GM12878 (cell line): ENCODE data around the gene ACSM5. TPM values are rescaled to one million over a fixed set of nuclear protein-coding genes. Genes with fewer than 3 reads are reported as not detected.

Source experiments
- ATAC-seq: fragments of 200-7000 bp; cut with Tn5 transposase; 3 replicates; pipeline ENCODE4 v1.9.1; 2020; ENCODE audit warnings: mild to moderate bottlenecking, moderate library complexity
- BruUV-seq: library from RNA; stranded (reverse); fragments of 400-500 nt; replicated peaks from 2 replicates; lab custom pipeline; 2021; lab: Mats Ljungman, UMichigan
- CTCF ChIA-PET: fragments of 300-600 bp; sonication (Branson Sonifier 250); formaldehyde crosslinking; extraction: SDS; loops from one replicate; lab custom pipeline; 2021; ENCODE audit warnings: inconsistent platforms; lab: Yijun Ruan, JAX
- POLR2A ChIA-PET: fragments of 350-600 bp; formaldehyde crosslinking; extraction: SDS; loops from one replicate; lab custom pipeline; 2021; ENCODE audit warnings: inconsistent platforms; lab: Charles Lee
- RAD21 ChIA-PET: fragments of 300-600 bp; sonication (Branson Sonifier 250); formaldehyde crosslinking; loops from one replicate; lab custom pipeline; 2023; ENCODE audit warnings: antibody characterized with exemption; ENCODE audit not compliant: unreplicated experiment; lab: Charles Lee
- SMC1A ChIA-PET: fragments of 300-600 bp; sonication (Branson Sonifier 250); formaldehyde crosslinking; loops from one replicate; lab custom pipeline; 2023; ENCODE audit not compliant: unreplicated experiment, uncharacterized antibody; lab: Charles Lee
- DNase-seq: peaks from one replicate; pipeline ENCODE4 v3.0.0-alpha.2; 2011; ENCODE audit warnings: low read depth, low spot score
- FAIRE-seq: peaks from 3 replicates; lab custom pipeline; 2011; peaks lifted over from hg19 to GRCh38; lab: Jason Lieb, UNC
- H2AFZ ChIP-seq: 2 replicates; pipeline ENCODE4 v1.6.0; 2011; ENCODE audit warnings: low read depth, low read length, control low read depth; ENCODE audit not compliant: control insufficient read depth
- H3K27ac ChIP-seq: 2 replicates; pipeline ENCODE4 v1.5.1; 2011; ENCODE audit warnings: control low read depth; ENCODE audit not compliant: control insufficient read depth, insufficient read depth
- H3K27me3 ChIP-seq, 2 experiments: replicated peaks in 1 of 2; 2 replicates each; pipeline versions ENCODE4 v1.6.0 to v1.6.1; 2011; ENCODE audit warnings: low read length in 1 of 2; ENCODE audit not compliant: control insufficient read depth in 2 of 2, insufficient read depth in 2 of 2
- H3K36me3 ChIP-seq, 2 experiments: 2 replicates each; pipeline ENCODE4 v1.5.1; 2011; ENCODE audit warnings: low read length in 1 of 2; ENCODE audit not compliant: control insufficient read depth in 2 of 2, insufficient read depth in 2 of 2
- H3K4me1 ChIP-seq: 2 replicates; pipeline ENCODE4 v1.6.1; 2011; ENCODE audit warnings: mild to moderate bottlenecking, low read length, moderate library complexity, mixed read lengths; ENCODE audit not compliant: control insufficient read depth, insufficient read depth
- H3K4me2 ChIP-seq: 2 replicates; pipeline ENCODE4 v1.6.0; 2011; ENCODE audit warnings: control low read depth; ENCODE audit not compliant: control insufficient read depth, insufficient read depth
- H3K4me3 ChIP-seq: fragments of 200-600 bp; sonication (generic); 2 replicates; pipeline ENCODE4 v1.5.1; 2016
- H3K79me2 ChIP-seq: 2 replicates; pipeline ENCODE4 v1.6.0; 2011; ENCODE audit warnings: low read length; ENCODE audit not compliant: control insufficient read depth, insufficient read depth
- H3K9ac ChIP-seq: 2 replicates; pipeline ENCODE4 v1.8.0; 2011; ENCODE audit warnings: low read length, control low read depth, mixed read lengths; ENCODE audit not compliant: control insufficient read depth, insufficient read depth
- H3K9me3 ChIP-seq: replicated peaks from 3 replicates; pipeline ENCODE4 v1.5.1; 2011; ENCODE audit warnings: mild to moderate bottlenecking, low read length; ENCODE audit not compliant: control insufficient read depth, insufficient read depth
- H4K20me1 ChIP-seq: 2 replicates; pipeline ENCODE4 v1.6.0; 2011; ENCODE audit not compliant: control insufficient read depth, insufficient read depth
- CREM ChIP-seq: IDR thresholded peaks from 2 replicates; pipeline ENCODE4 v1.6.1; 2014; ENCODE audit warnings: antibody characterized with exemption, low read depth
- ELK1 ChIP-seq: IDR thresholded peaks from 2 replicates; pipeline ENCODE4 v1.6.1; 2012; ENCODE audit warnings: low read depth, low read length, improper control_type of control experiment
- HDAC2 ChIP-seq: fragments of 200-600 bp; sonication (generic); IDR thresholded peaks from 2 replicates; pipeline ENCODE4 v1.6.1; 2017
- IKZF2 ChIP-seq, 2 experiments: fragments of 450-650 bp; IDR thresholded peaks; 2 replicates each; pipeline ENCODE4 v1.6.1; 2017; ENCODE audit warnings: mild to moderate bottlenecking in 2 of 2, moderate library complexity in 2 of 2
- JUNB ChIP-seq: IDR thresholded peaks from 2 replicates; pipeline ENCODE4 v1.6.1; 2016; ENCODE audit warnings: antibody characterized with exemption, mild to moderate bottlenecking
- KDM1A ChIP-seq: fragments of 200-600 bp; sonication (generic); IDR thresholded peaks from 2 replicates; pipeline ENCODE4 v1.6.1; 2016; ENCODE audit warnings: borderline replicate concordance
- MLLT1 ChIP-seq: fragments of 450-650 bp; IDR thresholded peaks from 2 replicates; pipeline ENCODE4 v1.6.1; 2016; ENCODE audit warnings: mild to moderate bottlenecking
- MTA3 ChIP-seq: IDR thresholded peaks from 2 replicates; pipeline ENCODE4 v1.6.1; 2012; ENCODE audit warnings: low read length, inconsistent platforms, borderline replicate concordance
- POU2F2 ChIP-seq: IDR thresholded peaks from 3 replicates; pipeline ENCODE4 v1.6.1; 2011; ENCODE audit warnings: low read depth, mild to moderate bottlenecking, low read length, borderline replicate concordance
- REST ChIP-seq: IDR thresholded peaks from 2 replicates; pipeline ENCODE4 v1.6.1; 2012; ENCODE audit warnings: mild to moderate bottlenecking, low read depth, low read length
- SREBF1 ChIP-seq: IDR thresholded peaks from 2 replicates; pipeline ENCODE4 v1.6.1; 2012; ENCODE audit warnings: mild to moderate bottlenecking, low read length
- TARDBP ChIP-seq: IDR thresholded peaks from 2 replicates; pipeline ENCODE4 v1.6.1; 2016; ENCODE audit warnings: borderline replicate concordance
- USF1 ChIP-seq: IDR thresholded peaks from 2 replicates; pipeline ENCODE4 v1.6.1; 2011; ENCODE audit warnings: borderline replicate concordance, low read depth, mild to moderate bottlenecking, moderate library complexity, mixed read lengths, low read length; ENCODE audit not compliant: insufficient read depth; ENCODE audit errors: extremely low read length
- ZNF274 ChIP-seq: IDR thresholded peaks from one replicate; pipeline ENCODE4 v1.8.0; 2011; ENCODE audit not compliant: insufficient read length, insufficient read depth
- WGBS: methylation state at CpG from one replicate; pipeline ENCODE4 v1.1.6; 2016; ENCODE audit warnings: low lambda C conversion rate; ENCODE audit not compliant: insufficient replicate concordance, insufficient coverage; ENCODE audit errors: missing lambda C conversion rate; 5-methylcytosine and 5-hydroxymethylcytosine counted together
- in situ Hi-C: fragments of 300-500 bp; cut with MboI; formaldehyde crosslinking; loops from 9 replicates; pipeline ENCODE4 v1.14.3; 2018; ENCODE audit warnings: mixed read lengths
- intact Hi-C: fragments of 100-400 bp; cut with micrococcal nuclease; formaldehyde crosslinking; loops from one replicate; pipeline ENCODE4 v1.14.2; 2022; ENCODE audit not compliant: unreplicated experiment
- polyA plus RNA-seq, 11 experiments: library from polyadenylated mRNA; depleted of rRNA in 4 of 11; unstranded in 6 of 11; stranded (reverse) in 5 of 11; fragments of >200 nt; fragmentation: Nextera tagmentation in 4 of 11; fragmentation: Illumina TruSeq in 1 of 11; extraction: Ambion mirVana in 4 of 11; extraction: Trizol in 1 of 11; gene quantifications; 1 replicate in 1 of 11; 2 replicates in 10 of 11; pipeline versions ENCODE4 v1.2.1 to v1.2.3, GENCODE V29; 2011 to 2016; ENCODE audit warnings: inconsistent platforms in 2 of 11, missing spikeins in 2 of 11, low read depth in 1 of 11
- total RNA-seq, 4 experiments: library from RNA; depleted of rRNA in 3 of 4; stranded (reverse); fragments of >200 nt in 3 of 4; fragmentation: Illumina TruSeq in 1 of 4; extraction: Trizol in 1 of 4; gene quantifications; 2 replicates each; pipeline versions ENCODE4 v1.2.1 to v1.2.3, GENCODE V29; 2013 to 2021
- TF ChIP-seq, protein P1 (sequence below): fragments of 450-650 bp; IDR thresholded peaks from 2 replicates; pipeline ENCODE4 v1.6.1; 2017; ENCODE audit warnings: antibody characterized with exemption, mild to moderate bottlenecking, moderate library complexity

ACSM5 gene
- total and polyA plus RNA-seq, 10 of the 15 experiments (the other 5 are each of a cell fraction or from before 2014, with no cell fraction given): 0.07 to 0.54 (median 0.26) TPM; not detected in 3

DNA sequence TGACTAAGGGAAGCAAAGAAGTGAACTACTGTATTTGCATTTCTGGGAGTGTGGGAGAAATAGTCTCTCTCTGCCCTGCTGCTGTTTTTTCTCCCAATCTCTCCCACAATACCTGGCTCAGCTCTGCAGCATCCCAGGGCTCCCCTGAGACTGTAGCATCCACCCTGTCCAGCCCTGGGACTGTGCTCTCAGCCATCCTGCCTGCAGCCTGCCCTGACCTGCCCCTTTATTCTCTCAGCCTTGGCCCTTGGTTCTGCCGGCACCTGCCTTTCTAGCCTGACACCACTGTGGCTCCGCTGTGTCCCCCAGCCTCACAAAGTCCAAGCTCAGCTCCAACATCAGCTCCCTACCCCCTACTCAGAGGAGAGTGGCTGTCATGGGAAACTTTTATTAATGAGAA lies 6.7 kb upstream of the ACSM5 start (continued):
- no peak for TF ChIP-seq IKZF2 (IDR thresholded peaks at IDR 0.05)
- no peak for TF ChIP-seq HDAC2
- no peak for TF ChIP-seq POU2F2
- TF ChIP-seq SREBF1: no peak

- ChIA-PET RAD21 (no interaction called here), CTCF (no interaction called here), POLR2A (no interaction called here), SMC1A (no interaction called here)
- Histone ChIP-seq H3K9me3 (no peaks in the 10 kb centered on the region), H3K79me2 (no peaks in the 10 kb centered on the region), H2AFZ (no peak within 1 kb of the TSS), H3K4me1 (no peaks in the 10 kb centered on the region), H3K27me3 (no peaks in the 10 kb centered on the region), H3K9ac (no peak within 1 kb of the TSS), H3K27ac (no peak within 1 kb of the TSS), H3K36me3 (no peaks in the 10 kb centered on the region), H3K4me2 (no peak within 1 kb of the TSS), H3K4me3 (no peak within 1 kb of the TSS), H4K20me1 (no peaks in the 10 kb centered on the region)
- in situ Hi-C loops: no loop called here
- DNase-seq (no peak), FAIRE-seq (no peak), ATAC-seq (no peak)
- 83% methylated on average over 2 of the region's 2 CpGs for WGBS
- BruUV-seq: no TSS peak
- intact Hi-C loops: no loop called here
- TF ChIP-seq JUNB: no peak
- no peak for TF ChIP-seq CREM
- no peak for TF ChIP-seq MTA3
- TF ChIP-seq ZNF274: no peak
- TF ChIP-seq IKZF2 (IDR thresholded peaks at IDR 0.05): no peak
- TF ChIP-seq MLLT1: no peak
- no peak for TF ChIP-seq USF1
- no peak for TF ChIP-seq ELK1
- no peak for TF ChIP-seq TARDBP
- no peak for TF ChIP-seq REST
- no peak for TF ChIP-seq KDM1A
- TF ChIP-seq, protein P1, sequence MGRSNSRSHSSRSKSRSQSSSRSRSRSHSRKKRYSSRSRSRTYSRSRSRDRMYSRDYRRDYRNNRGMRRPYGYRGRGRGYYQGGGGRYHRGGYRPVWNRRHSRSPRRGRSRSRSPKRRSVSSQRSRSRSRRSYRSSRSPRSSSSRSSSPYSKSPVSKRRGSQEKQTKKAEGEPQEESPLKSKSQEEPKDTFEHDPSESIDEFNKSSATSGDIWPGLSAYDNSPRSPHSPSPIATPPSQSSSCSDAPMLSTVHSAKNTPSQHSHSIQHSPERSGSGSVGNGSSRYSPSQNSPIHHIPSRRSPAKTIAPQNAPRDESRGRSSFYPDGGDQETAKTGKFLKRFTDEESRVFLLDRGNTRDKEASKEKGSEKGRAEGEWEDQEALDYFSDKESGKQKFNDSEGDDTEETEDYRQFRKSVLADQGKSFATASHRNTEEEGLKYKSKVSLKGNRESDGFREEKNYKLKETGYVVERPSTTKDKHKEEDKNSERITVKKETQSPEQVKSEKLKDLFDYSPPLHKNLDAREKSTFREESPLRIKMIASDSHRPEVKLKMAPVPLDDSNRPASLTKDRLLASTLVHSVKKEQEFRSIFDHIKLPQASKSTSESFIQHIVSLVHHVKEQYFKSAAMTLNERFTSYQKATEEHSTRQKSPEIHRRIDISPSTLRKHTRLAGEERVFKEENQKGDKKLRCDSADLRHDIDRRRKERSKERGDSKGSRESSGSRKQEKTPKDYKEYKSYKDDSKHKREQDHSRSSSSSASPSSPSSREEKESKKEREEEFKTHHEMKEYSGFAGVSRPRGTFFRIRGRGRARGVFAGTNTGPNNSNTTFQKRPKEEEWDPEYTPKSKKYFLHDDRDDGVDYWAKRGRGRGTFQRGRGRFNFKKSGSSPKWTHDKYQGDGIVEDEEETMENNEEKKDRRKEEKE: no peak
Measured at GRCh38 chr16:20404637-20405036, 4.7 kb upstream of the ACSM5 start, which contains the start of gene PDILT. Gene PDILT, minus strand, starts transcription at chr16:20404737. Its CDS starts 5,437 bp downstream, at chr16:20399300.
